Lower leg skin (tissue), 4 donors: ENCODE results near the gene RCAN1. TPM values are rescaled to one million over a fixed set of nuclear protein-coding genes. Genes with fewer than 3 reads are reported as not detected.

Experiments used
- DNase-seq, 2 donors: peaks; one replicate each; pipeline ENCODE4 v3.0.0-alpha.2; 2019; ENCODE audit warnings: low spot score in 2 of 2
- H3K4me3 ChIP-seq: fragments of 200-600 bp; sonication (generic); 2 replicates; pipeline ENCODE4 v1.5.1; 2017; ENCODE audit warnings: mild to moderate bottlenecking, low read depth; ENCODE audit not compliant: poor library complexity, severe bottlenecking
- POLR2A ChIP-seq, 2 donors: fragments of 450-650 bp; IDR thresholded peaks; one replicate each; pipeline ENCODE4 v1.6.1; 2016 to 2017; ENCODE audit warnings: antibody characterized with exemption in 2 of 2, mild to moderate bottlenecking in 1 of 2, moderate library complexity in 1 of 2
- WGBS, 2 donors: methylation state at CpG; one replicate each; pipeline ENCODE4 v1.1.5; 2018; 5-methylcytosine and 5-hydroxymethylcytosine counted together
- intact Hi-C: fragments of 100-400 bp; cut with DNase I; formaldehyde crosslinking; loops from one replicate; pipeline ENCODE4 v1.15.0; 2023; ENCODE audit warnings: low total_unique reads
- total RNA-seq, 4 donors: library from RNA; depleted of rRNA; stranded (reverse); fragments of >200 nt; gene quantifications; one replicate each; pipeline ENCODE4 v1.1.0, GENCODE V29; 2016
- TF ChIP-seq, protein P1 (sequence below), 3 donors: fragments of 450-650 bp; IDR thresholded peaks; one replicate each; pipeline ENCODE4 v1.5.1; 2016; ENCODE audit warnings: antibody characterized with exemption in 3 of 3, mild to moderate bottlenecking in 3 of 3, moderate library complexity in 2 of 3

The RCAN1 gene
- total RNA-seq, 4 donors from 2014 or later: 18.8 to 29.0 (median 19.4) TPM

DNA sequence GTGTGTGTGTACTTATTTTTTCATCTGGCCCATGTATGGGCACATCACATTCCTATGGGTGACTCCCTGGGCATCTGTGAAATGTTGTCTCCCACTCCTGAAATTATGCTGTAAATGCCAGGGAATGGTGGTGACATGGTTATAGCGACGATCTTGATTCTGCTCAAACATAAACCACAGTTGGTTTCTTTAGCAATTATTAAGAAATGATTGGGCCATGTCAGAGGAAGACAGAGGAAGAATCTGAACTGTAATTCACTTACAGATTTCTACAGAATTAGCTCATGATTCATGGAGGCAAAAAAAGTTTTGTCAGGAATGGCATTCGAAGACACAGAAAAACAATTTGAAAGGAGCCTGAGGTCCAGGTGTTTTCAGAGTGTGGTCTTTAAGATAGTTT is 77.1 kb downstream of the RCAN1 start:
- WGBS, 2 donors: 88 to 97% methylated on average over 3 of the region's 3 CpGs
- TF ChIP-seq, protein P1, sequence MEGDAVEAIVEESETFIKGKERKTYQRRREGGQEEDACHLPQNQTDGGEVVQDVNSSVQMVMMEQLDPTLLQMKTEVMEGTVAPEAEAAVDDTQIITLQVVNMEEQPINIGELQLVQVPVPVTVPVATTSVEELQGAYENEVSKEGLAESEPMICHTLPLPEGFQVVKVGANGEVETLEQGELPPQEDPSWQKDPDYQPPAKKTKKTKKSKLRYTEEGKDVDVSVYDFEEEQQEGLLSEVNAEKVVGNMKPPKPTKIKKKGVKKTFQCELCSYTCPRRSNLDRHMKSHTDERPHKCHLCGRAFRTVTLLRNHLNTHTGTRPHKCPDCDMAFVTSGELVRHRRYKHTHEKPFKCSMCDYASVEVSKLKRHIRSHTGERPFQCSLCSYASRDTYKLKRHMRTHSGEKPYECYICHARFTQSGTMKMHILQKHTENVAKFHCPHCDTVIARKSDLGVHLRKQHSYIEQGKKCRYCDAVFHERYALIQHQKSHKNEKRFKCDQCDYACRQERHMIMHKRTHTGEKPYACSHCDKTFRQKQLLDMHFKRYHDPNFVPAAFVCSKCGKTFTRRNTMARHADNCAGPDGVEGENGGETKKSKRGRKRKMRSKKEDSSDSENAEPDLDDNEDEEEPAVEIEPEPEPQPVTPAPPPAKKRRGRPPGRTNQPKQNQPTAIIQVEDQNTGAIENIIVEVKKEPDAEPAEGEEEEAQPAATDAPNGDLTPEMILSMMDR (IDR thresholded peaks at IDR 0.05): no peak
- no peak for TF ChIP-seq POLR2A (IDR thresholded peaks at IDR 0.05)
- intact Hi-C loops: no loop called here
- no peak for DNase-seq
- no peak overlapping the region for H3K4me3 ChIP-seq

DNA sequence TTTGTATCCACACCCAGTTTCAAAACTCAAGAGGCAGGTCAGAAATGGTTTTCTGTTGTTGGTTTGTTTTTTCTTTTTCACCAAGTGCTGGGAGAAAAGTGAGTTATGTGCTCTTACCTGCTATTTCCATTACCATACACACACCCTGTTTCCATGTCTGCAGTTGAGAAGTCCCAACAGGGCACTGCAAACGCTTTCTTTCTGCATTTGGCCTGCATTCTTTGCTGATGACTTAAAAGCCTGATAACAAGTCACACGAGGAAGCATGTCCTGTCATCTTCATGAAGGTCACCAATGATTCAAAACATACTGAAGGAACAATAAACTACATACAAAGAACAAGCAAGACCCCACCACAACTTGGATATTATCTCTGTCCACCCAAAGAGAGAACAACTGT is 78.1 kb downstream of the RCAN1 start:
- WGBS, 2 donors: 25 to 30% methylated on average over 2 of the region's 2 CpGs
- H3K4me3 ChIP-seq: no peak overlapping the region
- DNase-seq: no peak
- intact Hi-C loops: no loop called here
- TF ChIP-seq, protein P1 (IDR thresholded peaks at IDR 0.05): no peak
- no peak for TF ChIP-seq POLR2A (IDR thresholded peaks at IDR 0.05)

DNA sequence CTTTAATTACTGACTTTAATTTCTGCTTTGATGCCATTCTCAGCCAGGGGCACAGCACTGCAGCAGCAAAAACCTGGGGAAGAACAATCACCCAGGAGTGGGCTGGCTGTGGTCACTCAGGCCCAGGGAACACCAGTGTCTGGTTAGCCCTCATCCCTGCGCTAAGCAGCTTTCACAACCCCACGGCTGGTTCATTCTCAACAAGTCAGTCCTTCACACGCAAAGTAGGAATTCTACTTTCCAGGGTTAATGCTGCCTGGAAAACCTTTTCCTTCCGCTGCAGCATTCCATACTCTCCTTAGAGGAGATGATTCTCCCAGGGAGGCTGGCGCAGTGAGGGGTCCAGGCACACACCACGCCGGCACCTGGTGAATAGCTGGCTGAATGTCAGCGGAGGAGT is 78.6 kb downstream of the RCAN1 start:
- no peak for DNase-seq
- TF ChIP-seq POLR2A (IDR thresholded peaks at IDR 0.05): no peak
- TF ChIP-seq, protein P1 (IDR thresholded peaks at IDR 0.05): no peak
- WGBS, 2 donors: 63 to 81% methylated on average over 8 of the region's 8 CpGs
- intact Hi-C loops: no loop called here
- H3K4me3 ChIP-seq: no peak overlapping the region

DNA sequence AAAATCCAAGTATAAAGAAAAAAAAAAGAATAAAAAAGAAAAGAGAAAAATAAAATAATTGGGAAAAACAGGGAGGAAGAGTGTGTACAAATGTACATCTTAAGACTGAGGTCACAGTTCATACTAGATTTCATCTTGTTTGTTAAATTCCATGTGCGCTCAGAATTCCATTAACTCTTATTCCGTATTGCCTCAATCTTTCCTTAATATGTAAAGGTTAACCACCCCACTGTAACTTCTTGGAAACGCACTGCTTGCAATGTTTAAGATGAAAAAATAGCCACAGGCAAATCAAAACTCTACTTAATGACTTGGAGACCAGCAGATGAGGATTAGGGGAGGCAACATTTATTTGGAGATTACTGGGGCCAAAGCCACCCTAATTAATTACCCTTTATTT is 79.0 kb downstream of the RCAN1 start:
- WGBS, 2 donors: 60 to 75% methylated on average over 3 of the region's 3 CpGs
- intact Hi-C loops: no loop called here
- TF ChIP-seq, protein P1 (IDR thresholded peaks at IDR 0.05): no peak
- TF ChIP-seq POLR2A (IDR thresholded peaks at IDR 0.05): no peak
- H3K4me3 ChIP-seq: no peak overlapping the region
- no peak for DNase-seq

DNA sequence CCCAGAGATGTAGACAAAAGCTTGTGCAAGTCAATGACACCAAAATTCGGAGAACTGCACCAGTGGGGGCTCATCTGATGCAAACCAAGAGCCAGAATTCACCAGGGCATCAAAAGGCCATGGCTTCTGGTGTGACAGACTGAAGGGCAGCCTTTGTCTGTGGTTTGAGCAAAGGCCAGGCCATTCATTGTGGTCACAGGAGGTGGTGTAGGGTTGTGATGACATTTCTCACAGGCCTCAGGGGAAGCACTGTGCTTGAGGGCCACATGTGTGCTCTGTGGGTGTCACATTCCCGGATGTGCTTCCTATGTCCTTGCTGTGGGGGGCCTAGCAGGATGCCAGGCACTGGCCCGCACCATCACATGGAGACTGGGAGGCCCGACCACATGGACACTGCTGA is 80.4 kb downstream of the RCAN1 start:
- intact Hi-C loops: no loop called here
- WGBS, 2 donors: 62 to 69% methylated on average over 4 of the region's 4 CpGs
- TF ChIP-seq, protein P1 (IDR thresholded peaks at IDR 0.05): no peak
- TF ChIP-seq POLR2A (IDR thresholded peaks at IDR 0.05): no peak

DNA sequence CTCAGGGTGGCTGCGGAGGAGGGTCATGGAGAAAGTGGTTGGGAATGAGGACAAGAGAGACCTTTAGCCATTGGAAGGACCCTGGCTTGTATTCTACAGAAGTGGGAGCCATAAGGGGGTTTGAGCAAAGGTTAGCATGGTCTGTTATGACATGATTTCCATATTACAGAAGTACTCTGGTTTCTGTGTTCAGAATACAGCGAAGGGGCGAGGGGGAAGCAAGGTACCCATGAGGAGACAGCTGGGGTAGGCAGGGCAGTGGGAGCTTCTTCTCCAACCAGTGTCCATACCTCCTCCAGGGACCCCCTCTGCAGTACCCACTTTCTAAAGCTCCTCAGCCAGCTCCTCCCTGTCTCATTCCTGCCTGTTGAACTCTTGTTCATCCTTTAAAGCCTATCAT is 81.0 kb downstream of the RCAN1 start:
- 78 to 96% methylated on average over 3 of the region's 3 CpGs for WGBS, 2 donors
- DNase-seq: no peak
- TF ChIP-seq, protein P1 (IDR thresholded peaks at IDR 0.05): no peak
- no peak for TF ChIP-seq POLR2A (IDR thresholded peaks at IDR 0.05)
- intact Hi-C loops: no loop called here
- no peak overlapping the region for H3K4me3 ChIP-seq

More for the DNA sequence above, 80.4 kb downstream of the RCAN1 start:
- no peak for DNase-seq
- no peak overlapping the region for H3K4me3 ChIP-seq
